ENCODE measurements around the gene B4GALT3. TPM values are rescaled to one million over a fixed set of nuclear protein-coding genes. Genes with fewer than 3 reads are reported as not detected.

B4GALT3 gene
- total RNA-seq, 4 donors from 2014 or later, result 3.0 to 71.4 (median 26.6) TPM

- intact Hi-C loops (cut with DNase I; ENCODE audit: low total_unique reads) (no loop called here), in situ Hi-C loops (cut with MboI; ENCODE audit: low pct_ligation_motif_present in 1 of 4, low pct_unique_long_range_greater_than_20kb in 1 of 4, low sequenced_read_pairs in 3 of 4) (no loop called here)
- Histone ChIP-seq H3K4me1 (peaks cover 17 to 26% (median 20%) of the 10 kb centered on the region in 4 donors), H3K4me3 (no peak overlapping the region), H3K36me3 (peaks cover 0 to 39% (median 16%) of the 10 kb centered on the region in 4 donors), H3K27me3 (no peaks in the 10 kb centered on the region), H3K27ac (no peak overlapping the region), H3K9me3 (no peaks in the 10 kb centered on the region)
- 67 to 83% methylated on average over 1 to 4 of the region's 4 CpGs for WGBS, 2 donors (ENCODE audit: low coverage in 1 of 2)
- DNase-seq, result no peak
- TF ChIP-seq POLR2AphosphoS5 (IDR thresholded peaks at IDR 0.05), result no peak
Measured at GRCh38 chr1:161121834-161122233, 55.5 kb downstream of the B4GALT3 start.

Small RNA genes within 50 kb of the gene (small RNA-seq; reads per million reads assigned to genes)
- 0 reads per million in 4 donors for gene RF01225

Other genes with a start within 250 kb of the B4GALT3 start
- not detected for gene ITLN2, start 222.7 kb downstream of the B4GALT3 start, total RNA-seq
- gene F11R, start 156.4 kb downstream of the B4GALT3 start, total RNA-seq, result 100 to 1,000 TPM in 2 of 4 donors, 10 to 100 TPM in 2; 91.7 to 126 (median 105) TPM
- 100 to 1,000 TPM; 104 to 224 (median 191) TPM for gene TSTD1, start 138.5 kb downstream of the B4GALT3 start, total RNA-seq
- gene USF1, start 131.5 kb downstream of the B4GALT3 start, total RNA-seq, result 10 to 100 TPM; 34.4 to 78.2 (median 64.9) TPM
- gene ARHGAP30, start 107.6 kb downstream of the B4GALT3 start, total RNA-seq, result 10 to 100 TPM in 1 of 4 donors, 1 to 10 TPM in 2, under 1 TPM in 1; 0.60 to 11.0 (median 4.4) TPM
- gene NECTIN4, start 87.9 kb downstream of the B4GALT3 start, total RNA-seq, result 1 to 10 TPM in 1 of 4 donors, under 1 TPM in 2, not detected in 1; 0.37 to 4.0 (median 0.82) TPM
- 10 to 100 TPM in 1 of 4 donors, 1 to 10 TPM in 1, under 1 TPM in 1, not detected in 1; 0.80 to 16.9 (median 8.7) TPM for gene KLHDC9, start 79.1 kb downstream of the B4GALT3 start, total RNA-seq
- 10 to 100 TPM; 28.9 to 70.5 (median 45.9) TPM for gene PFDN2, start 59.5 kb downstream of the B4GALT3 start, total RNA-seq
- gene NIT1, start 59.4 kb downstream of the B4GALT3 start, total RNA-seq, result 10 to 100 TPM; 45.6 to 83.0 (median 75.4) TPM
- gene DEDD, start 44.8 kb downstream of the B4GALT3 start, total RNA-seq, result 10 to 100 TPM; 30.3 to 73.7 (median 38.6) TPM
- 10 to 100 TPM; 30.1 to 96.4 (median 51.5) TPM for gene UFC1, start 23.5 kb downstream of the B4GALT3 start, total RNA-seq
- gene USP21, start 18.0 kb downstream of the B4GALT3 start, total RNA-seq, result 10 to 100 TPM; 19.5 to 75.9 (median 35.3) TPM
- gene PPOX, start 11.1 kb downstream of the B4GALT3 start, total RNA-seq, result 10 to 100 TPM in 2 of 4 donors, 1 to 10 TPM in 2; 2.8 to 19.2 (median 11.8) TPM
- gene ADAMTS4, start 21.5 kb upstream of the B4GALT3 start, total RNA-seq, result 10 to 100 TPM in 2 of 4 donors, 1 to 10 TPM in 2; 1.2 to 34.8 (median 7.2) TPM
- 100 to 1,000 TPM in 3 of 4 donors, 10 to 100 TPM in 1; 82.6 to 209 (median 144) TPM for gene NDUFS2, start 24.9 kb upstream of the B4GALT3 start, total RNA-seq
- 100 to 1,000 TPM in 1 of 4 donors, 10 to 100 TPM in 3; 20.9 to 194 (median 49.2) TPM for gene FCER1G, start 37.8 kb upstream of the B4GALT3 start, total RNA-seq
- not detected for gene APOA2, start 46.1 kb upstream of the B4GALT3 start, total RNA-seq
- 10 to 100 TPM in 2 of 4 donors, 1 to 10 TPM in 2; 5.8 to 21.4 (median 12.6) TPM for gene TOMM40L, start 48.6 kb upstream of the B4GALT3 start, total RNA-seq
- not detected for gene NR1I3, start 60.7 kb upstream of the B4GALT3 start, total RNA-seq
- 1 to 10 TPM in 2 of 4 donors, not detected in 2; 1.8 to 2.1 TPM for gene PCP4L1, start 81.2 kb upstream of the B4GALT3 start, total RNA-seq
- 1 to 10 TPM; 1.4 to 3.0 (median 1.6) TPM for gene MPZ, start 132.5 kb upstream of the B4GALT3 start, total RNA-seq
- gene SDHC, start 136.9 kb upstream of the B4GALT3 start, total RNA-seq, result 100 to 1,000 TPM in 1 of 4 donors, 10 to 100 TPM in 3; 32.1 to 223 (median 52.5) TPM
- gene CFAP126, start 190.4 kb upstream of the B4GALT3 start, total RNA-seq, result not detected